Large intestine (tissue), 12 donors: ENCODE measurements around the gene KRTAP5-8. TPM values are rescaled to one million over a fixed set of nuclear protein-coding genes. Genes with fewer than 3 reads are reported as not detected.
"Not testable (repeated sequence)": the region's sequence is repeated elsewhere in the genome, so short reads cannot be mapped to it uniquely, and the experiment has no call there.

ENCODE experiments used
- DNase-seq, 2 donors: peaks; one replicate each; pipeline versions ENCODE4 v3.0.0 to v3.0.0-alpha.2; 2013
- H3K27ac ChIP-seq: one replicate; pipeline ENCODE4 v1.5.1; 2013; ENCODE audit warnings: low read length
- H3K27me3 ChIP-seq: 2 replicates; pipeline ENCODE4 v1.6.1; 2013; ENCODE audit warnings: low read length; ENCODE audit not compliant: control insufficient read depth, insufficient read depth
- H3K36me3 ChIP-seq: 2 replicates; pipeline ENCODE4 v1.6.1; 2013; ENCODE audit warnings: low read length; ENCODE audit not compliant: control insufficient read depth, insufficient read depth
- H3K4me1 ChIP-seq: one replicate; pipeline ENCODE4 v1.6.1; 2013; ENCODE audit warnings: low read length; ENCODE audit not compliant: control insufficient read depth, insufficient read depth
- H3K4me3 ChIP-seq: one replicate; pipeline ENCODE4 v1.5.1; 2013; ENCODE audit warnings: low read length
- H3K9me3 ChIP-seq: one replicate; pipeline ENCODE4 v1.6.1; 2013; ENCODE audit warnings: mild to moderate bottlenecking, low read depth, low read length, moderate library complexity; ENCODE audit not compliant: control insufficient read depth
- WGBS: methylation state at CpG from one replicate; pipeline ENCODE4 v1.1.5; 2013; ENCODE audit warnings: low lambda C conversion rate; ENCODE audit not compliant: insufficient coverage; 5-methylcytosine and 5-hydroxymethylcytosine counted together
- long read RNA-seq, 11 donors: transcript quantifications; one replicate each; lab custom pipeline, GENCODE V29; 2026
- polyA plus RNA-seq: library from polyadenylated mRNA; unstranded; fragments of 120-200 nt; gene quantifications from one replicate; pipeline ENCODE4 v1.2.1, GENCODE V29; 2013

KRTAP5-8 gene
- 0.09 TPM for polyA plus RNA-seq
- long read RNA-seq, donor 1, result 0 reads
- long read RNA-seq, donor 2, result 0 reads
- long read RNA-seq, donor 3, result 0 reads
- long read RNA-seq, donor 4, result 0 reads
- long read RNA-seq, donor 5, partial matches to known transcripts, result 0 of 1 reads
- long read RNA-seq, donor 5, other reads (novel, unspliced or antisense), result 0 of 1 reads
- long read RNA-seq, donor 6, partial matches to known transcripts, result 0 of 1 reads
- long read RNA-seq, donor 6, other reads (novel, unspliced or antisense), result 0 of 1 reads
- long read RNA-seq, donor 7, result 0 reads
- long read RNA-seq, donor 8, result 0 reads
- long read RNA-seq, donor 9, result 0 reads
- long read RNA-seq, donor 10, result 0 reads
- long read RNA-seq, donor 11, result 0 reads

GRCh38 chr11:71537977-71538665, at the start of gene KRTAP5-8:
Gene KRTAP5-8, plus strand, starts transcription at chr11:71538025. Its CDS starts 31 bp downstream, at chr11:71538056.
- WGBS, result no CpG with 5 or more reads among the region's 4 CpGs
- H3K4me3 ChIP-seq, H3K36me3 ChIP-seq, H3K9me3 ChIP-seq, DNase-seq, H3K4me1 ChIP-seq, H3K27ac ChIP-seq, H3K27me3 ChIP-seq: not testable (repeated sequence)

GRCh38 chr11:71488681-71489270, 49.0 kb upstream of the KRTAP5-8 start:
- no peak overlapping the region for H3K4me3 ChIP-seq
- WGBS, result no CpG with 5 or more reads among the region's 6 CpGs
- H3K27me3 ChIP-seq, result no peaks in the 10 kb centered on the region
- no peak for DNase-seq
- H3K4me1 ChIP-seq, result no peaks in the 10 kb centered on the region
- no peaks in the 10 kb centered on the region for H3K9me3 ChIP-seq
- no peak overlapping the region for H3K27ac ChIP-seq
- peaks cover 61% of the 10 kb centered on the region for H3K36me3 ChIP-seq

- no peaks in the 10 kb centered on the region for H3K27me3 ChIP-seq
- no CpG with 5 or more reads among the region's 15 CpGs for WGBS
- peaks cover 60% of the 10 kb centered on the region for H3K36me3 ChIP-seq
- H3K4me3 ChIP-seq, result no peak overlapping the region
- no peak overlapping the region for H3K27ac ChIP-seq
- no peaks in the 10 kb centered on the region for H3K9me3 ChIP-seq
- no peak for DNase-seq
- no peaks in the 10 kb centered on the region for H3K4me1 ChIP-seq
Observed at GRCh38 chr11:71489311-71490043, 48.3 kb upstream of the KRTAP5-8 start.

GRCh38 chr11:71490044-71490730, 47.6 kb upstream of the KRTAP5-8 start:
- Histone ChIP-seq H3K27me3 (no peaks in the 10 kb centered on the region), H3K36me3 (peaks cover 58% of the 10 kb centered on the region), H3K9me3 (no peaks in the 10 kb centered on the region), H3K4me1 (no peaks in the 10 kb centered on the region), H3K27ac (no peak overlapping the region), H3K4me3 (no peak overlapping the region)
- 100% methylated on average over 2 of the region's 23 CpGs for WGBS
- no peak for DNase-seq

- no peak overlapping the region for H3K27ac ChIP-seq
- no peaks in the 10 kb centered on the region for H3K4me1 ChIP-seq
- no peaks in the 10 kb centered on the region for H3K9me3 ChIP-seq
- H3K27me3 ChIP-seq, result no peaks in the 10 kb centered on the region
- no peak overlapping the region for H3K4me3 ChIP-seq
- H3K36me3 ChIP-seq, result peaks cover 58% of the 10 kb centered on the region
- 100% methylated on average over 1 of the region's 28 CpGs for WGBS
- no peak for DNase-seq
Observed at GRCh38 chr11:71490731-71491390, 47.0 kb upstream of the KRTAP5-8 start.

- DNase-seq, result no peak
- Histone ChIP-seq H3K27ac (no peak overlapping the region), H3K9me3 (no peaks in the 10 kb centered on the region), H3K27me3 (no peaks in the 10 kb centered on the region), H3K4me1 (no peaks in the 10 kb centered on the region), H3K4me3 (no peak overlapping the region), H3K36me3 (peaks cover 58% of the 10 kb centered on the region)
- WGBS, result no CpG with 5 or more reads among the region's 19 CpGs
Observed at GRCh38 chr11:71491531-71491930, 46.3 kb upstream of the KRTAP5-8 start.

- DNase-seq, result no peak
- Histone ChIP-seq H3K27me3 (no peaks in the 10 kb centered on the region), H3K4me3 (no peak overlapping the region), H3K9me3 (no peaks in the 10 kb centered on the region), H3K36me3 (peaks cover 61% of the 10 kb centered on the region), H3K27ac (no peak overlapping the region), H3K4me1 (no peaks in the 10 kb centered on the region)
- WGBS, result no CpG with 5 or more reads among the region's 9 CpGs
Observed at GRCh38 chr11:71491940-71492339, 45.9 kb upstream of the KRTAP5-8 start.

- WGBS, result no CpG with 5 or more reads among the region's 20 CpGs
- no peak for DNase-seq
- peaks cover 77% of the 10 kb centered on the region for H3K36me3 ChIP-seq
Observed at GRCh38 chr11:71495286-71496230, 42.3 kb upstream of the KRTAP5-8 start.

GRCh38 chr11:71496421-71496820, 41.4 kb upstream of the KRTAP5-8 start:
- WGBS, result 96% methylated on average over 4 of the region's 13 CpGs
- Histone ChIP-seq H3K36me3 (peaks cover 77% of the 10 kb centered on the region), H3K9me3 (no peaks in the 10 kb centered on the region), H3K27ac (no peak overlapping the region), H3K4me1 (no peaks in the 10 kb centered on the region), H3K4me3 (no peak overlapping the region), H3K27me3 (no peaks in the 10 kb centered on the region)
- DNase-seq, result no peak

More at GRCh38 chr11:71495286-71496230, 42.3 kb upstream of the KRTAP5-8 start:
- Histone ChIP-seq H3K27me3 (no peaks in the 10 kb centered on the region), H3K4me1 (no peaks in the 10 kb centered on the region), H3K9me3 (no peaks in the 10 kb centered on the region), H3K4me3 (no peak overlapping the region), H3K27ac (no peak overlapping the region)
